HepG2 (cell line): ENCODE data around the gene UCK2. TPM values are rescaled to one million over a fixed set of nuclear protein-coding genes. Genes with fewer than 3 reads are reported as not detected.

Experiments
- FOXJ3 ChIP-seq: sonication (generic); formaldehyde crosslinking; IDR thresholded peaks from 2 replicates; pipeline ENCODE4 v1.4.0; 2020; ENCODE audit warnings: missing genetic modification reagents, mild to moderate bottlenecking, borderline replicate concordance
- KMT2A ChIP-seq: sonication (generic); formaldehyde crosslinking; IDR thresholded peaks from 2 replicates; pipeline ENCODE4 v1.4.0; 2020; ENCODE audit warnings: missing genetic modification reagents
- MBD4 ChIP-seq: IDR thresholded peaks from 2 replicates; pipeline ENCODE4 v1.6.1; 2012; ENCODE audit warnings: low read length, inconsistent platforms, borderline replicate concordance
- NFE2 ChIP-seq: sonication (generic); formaldehyde crosslinking; IDR thresholded peaks from 2 replicates; pipeline ENCODE4 v1.4.0; 2020; ENCODE audit warnings: missing genetic modification reagents
- SKI ChIP-seq: fragments of 450-650 bp; IDR thresholded peaks from one replicate; pipeline ENCODE4 v1.6.1; 2018; ENCODE audit warnings: mild to moderate bottlenecking; ENCODE audit not compliant: partially characterized antibody
- SOX13 ChIP-seq, 3 experiments: fragments of 450-650 bp in 1 of 3; sonication (generic) in 1 of 3; formaldehyde crosslinking in 1 of 3; IDR thresholded peaks in 2 of 3; conservative IDR thresholded peaks in 1 of 3; 2 replicates each; pipeline versions ENCODE4 v1.5.0 to v1.6.1; 2016 to 2020; ENCODE audit warnings: antibody characterized with exemption in 1 of 3, mild to moderate bottlenecking in 1 of 3, missing compliant biosample characterization in 1 of 3, missing genetic modification reagents in 1 of 3, moderate library complexity in 1 of 3
- SP4 ChIP-seq: sonication (generic); formaldehyde crosslinking; IDR thresholded peaks from 2 replicates; pipeline ENCODE4 v1.8.1; 2023; ENCODE audit warnings: mild to moderate bottlenecking, missing genetic modification reagents
- TAF15 ChIP-seq: fragments of 200-400 bp; formaldehyde crosslinking; IDR thresholded peaks from one replicate; pipeline ENCODE4 v1.6.1; 2018; ENCODE audit warnings: mild to moderate bottlenecking, low read depth, low read length; ENCODE audit not compliant: poor library complexity, severe bottlenecking
- ZNF180 ChIP-seq: sonication (generic); formaldehyde crosslinking; IDR thresholded peaks from 2 replicates; pipeline ENCODE4 v1.4.0; 2020; ENCODE audit warnings: low read depth, missing genetic modification reagents, borderline replicate concordance
- ZNF3 ChIP-seq: IDR thresholded peaks from 2 replicates; pipeline ENCODE4 v1.7.0; 2017; ENCODE audit warnings: inconsistent platforms
- ZNF546 ChIP-seq: sonication (generic); formaldehyde crosslinking; conservative IDR thresholded peaks from 2 replicates; pipeline ENCODE4 v1.8.1; 2023; ENCODE audit warnings: mild to moderate bottlenecking, missing genetic modification reagents
- ZNF570 ChIP-seq: sonication (generic); formaldehyde crosslinking; IDR thresholded peaks from 2 replicates; pipeline ENCODE4 v1.4.0; 2020; ENCODE audit warnings: mild to moderate bottlenecking, missing genetic modification reagents, borderline replicate concordance
- ZNF589 ChIP-seq: sonication (generic); formaldehyde crosslinking; conservative IDR thresholded peaks from 2 replicates; pipeline ENCODE4 v1.8.0; 2022; ENCODE audit warnings: mild to moderate bottlenecking, moderate library complexity, missing genetic modification reagents
- polyA plus RNA-seq, 8 experiments: library from polyadenylated mRNA; depleted of rRNA in 3 of 8; stranded (reverse) in 7 of 8; unstranded in 1 of 8; fragments of >200 nt; fragmentation: Illumina TruSeq in 4 of 8; extraction: Trizol in 4 of 8; gene quantifications; 2 replicates each; pipeline versions ENCODE4 v1.2.1 to v1.2.3, GENCODE V29; 2011 to 2016; ENCODE audit warnings: low read depth in 4 of 8, missing spikeins in 1 of 8, mixed read lengths in 1 of 8; ENCODE audit not compliant: insufficient read depth in 1 of 8
- total RNA-seq, 5 experiments: library from RNA; depleted of rRNA; stranded (reverse); fragments of >200 nt; fragmentation: Illumina TruSeq; extraction: Trizol; gene quantifications; 2 replicates each; pipeline ENCODE4 v1.2.3, GENCODE V29; 2016; ENCODE audit warnings: low read depth in 1 of 5
- TF ChIP-seq, protein P1 (sequence below): IDR thresholded peaks from 2 replicates; pipeline ENCODE4 v1.4.0; 2020; ENCODE audit warnings: mild to moderate bottlenecking, missing genetic modification reagents
- TF ChIP-seq, protein P2 (sequence below): sonication (generic); formaldehyde crosslinking; IDR thresholded peaks from 2 replicates; pipeline ENCODE4 v1.5.0; 2020; ENCODE audit warnings: missing genetic modification reagents
- TF ChIP-seq, protein P3 (sequence below): IDR thresholded peaks from 2 replicates; pipeline ENCODE4 v1.6.1; 2016; ENCODE audit warnings: mild to moderate bottlenecking
- TF ChIP-seq, protein P4 (sequence below): sonication (generic); formaldehyde crosslinking; IDR thresholded peaks from 2 replicates; pipeline ENCODE4 v1.9.0; 2021; ENCODE audit warnings: missing genetic modification reagents, mild to moderate bottlenecking, borderline replicate concordance
- TF ChIP-seq, protein P5 (sequence below): sonication (generic); formaldehyde crosslinking; IDR thresholded peaks from 2 replicates; pipeline ENCODE4 v1.9.0; 2022; ENCODE audit warnings: missing genetic modification reagents, mild to moderate bottlenecking, borderline replicate concordance

The UCK2 gene
- total and polyA plus RNA-seq, 2 of the 13 experiments (the other 11 are each of a cell fraction or from before 2014, with no cell fraction given): 64.3 to 78.0 TPM

DNA sequence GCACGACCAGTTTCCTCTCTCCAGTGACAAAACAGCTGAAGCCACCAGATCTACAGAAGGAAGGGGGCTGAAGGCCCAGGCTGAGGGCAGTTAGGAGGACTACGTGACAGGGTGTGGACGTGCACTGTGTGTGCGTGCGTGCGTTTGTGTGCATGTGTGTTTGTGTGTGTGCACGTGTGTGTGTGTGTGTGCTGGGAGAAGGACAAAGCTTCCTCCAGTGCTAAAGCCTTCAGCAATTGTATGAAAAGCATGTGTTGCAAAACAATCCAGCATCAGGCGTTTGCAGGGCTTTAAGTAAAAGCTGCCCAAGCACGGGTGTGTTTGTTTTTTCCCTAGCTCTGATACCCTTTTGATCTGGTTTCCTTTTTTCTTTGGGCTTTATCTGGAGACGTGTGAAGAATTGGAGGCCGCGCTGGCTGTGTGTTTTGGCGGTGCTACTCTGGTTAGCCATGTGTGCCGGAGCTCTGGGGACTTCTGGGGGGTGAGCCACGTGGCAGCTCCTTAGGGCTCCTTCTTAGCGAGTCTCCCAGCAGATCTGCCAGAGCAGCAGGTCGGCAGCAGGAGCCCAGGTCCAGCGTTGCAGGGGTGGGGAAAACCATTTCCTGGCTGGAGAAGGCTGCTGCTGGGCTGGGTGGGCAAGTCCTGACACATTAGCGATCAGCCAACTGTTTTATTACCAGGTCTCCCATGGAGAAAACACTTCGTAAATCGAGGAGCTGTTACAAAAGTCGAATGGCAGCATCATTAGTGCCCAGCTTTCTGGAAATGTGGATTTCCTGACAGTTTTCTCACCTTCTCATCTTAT is 73.4 kb downstream of the UCK2 start (continued):
- TF ChIP-seq FOXJ3: peak; percentile 66; the same call in 1 of the 2 replicates
- TF ChIP-seq, protein P1, sequence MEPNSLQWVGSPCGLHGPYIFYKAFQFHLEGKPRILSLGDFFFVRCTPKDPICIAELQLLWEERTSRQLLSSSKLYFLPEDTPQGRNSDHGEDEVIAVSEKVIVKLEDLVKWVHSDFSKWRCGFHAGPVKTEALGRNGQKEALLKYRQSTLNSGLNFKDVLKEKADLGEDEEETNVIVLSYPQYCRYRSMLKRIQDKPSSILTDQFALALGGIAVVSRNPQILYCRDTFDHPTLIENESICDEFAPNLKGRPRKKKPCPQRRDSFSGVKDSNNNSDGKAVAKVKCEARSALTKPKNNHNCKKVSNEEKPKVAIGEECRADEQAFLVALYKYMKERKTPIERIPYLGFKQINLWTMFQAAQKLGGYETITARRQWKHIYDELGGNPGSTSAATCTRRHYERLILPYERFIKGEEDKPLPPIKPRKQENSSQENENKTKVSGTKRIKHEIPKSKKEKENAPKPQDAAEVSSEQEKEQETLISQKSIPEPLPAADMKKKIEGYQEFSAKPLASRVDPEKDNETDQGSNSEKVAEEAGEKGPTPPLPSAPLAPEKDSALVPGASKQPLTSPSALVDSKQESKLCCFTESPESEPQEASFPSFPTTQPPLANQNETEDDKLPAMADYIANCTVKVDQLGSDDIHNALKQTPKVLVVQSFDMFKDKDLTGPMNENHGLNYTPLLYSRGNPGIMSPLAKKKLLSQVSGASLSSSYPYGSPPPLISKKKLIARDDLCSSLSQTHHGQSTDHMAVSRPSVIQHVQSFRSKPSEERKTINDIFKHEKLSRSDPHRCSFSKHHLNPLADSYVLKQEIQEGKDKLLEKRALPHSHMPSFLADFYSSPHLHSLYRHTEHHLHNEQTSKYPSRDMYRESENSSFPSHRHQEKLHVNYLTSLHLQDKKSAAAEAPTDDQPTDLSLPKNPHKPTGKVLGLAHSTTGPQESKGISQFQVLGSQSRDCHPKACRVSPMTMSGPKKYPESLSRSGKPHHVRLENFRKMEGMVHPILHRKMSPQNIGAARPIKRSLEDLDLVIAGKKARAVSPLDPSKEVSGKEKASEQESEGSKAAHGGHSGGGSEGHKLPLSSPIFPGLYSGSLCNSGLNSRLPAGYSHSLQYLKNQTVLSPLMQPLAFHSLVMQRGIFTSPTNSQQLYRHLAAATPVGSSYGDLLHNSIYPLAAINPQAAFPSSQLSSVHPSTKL (CRISPR knock-in tag): peak; percentile 30; the same call in 1 of the 2 replicates
- TF ChIP-seq, protein P2, sequence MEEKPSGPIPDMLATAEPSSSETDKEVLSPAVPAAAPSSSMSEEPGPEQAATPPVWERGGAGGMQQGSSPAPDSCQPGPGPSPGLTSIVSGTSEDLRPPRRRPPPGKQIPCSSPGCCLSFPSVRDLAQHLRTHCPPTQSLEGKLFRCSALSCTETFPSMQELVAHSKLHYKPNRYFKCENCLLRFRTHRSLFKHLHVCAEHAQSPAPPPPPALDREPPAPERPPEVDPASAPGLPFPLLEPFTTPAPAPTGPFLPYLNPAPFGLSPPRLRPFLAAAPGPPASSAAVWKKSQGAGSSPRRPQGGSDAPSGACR (CRISPR knock-in tag): no peak
- TF ChIP-seq MBD4: no peak
- no peak for TF ChIP-seq ZNF180 (CRISPR knock-in tag)
- TF ChIP-seq, protein P3, sequence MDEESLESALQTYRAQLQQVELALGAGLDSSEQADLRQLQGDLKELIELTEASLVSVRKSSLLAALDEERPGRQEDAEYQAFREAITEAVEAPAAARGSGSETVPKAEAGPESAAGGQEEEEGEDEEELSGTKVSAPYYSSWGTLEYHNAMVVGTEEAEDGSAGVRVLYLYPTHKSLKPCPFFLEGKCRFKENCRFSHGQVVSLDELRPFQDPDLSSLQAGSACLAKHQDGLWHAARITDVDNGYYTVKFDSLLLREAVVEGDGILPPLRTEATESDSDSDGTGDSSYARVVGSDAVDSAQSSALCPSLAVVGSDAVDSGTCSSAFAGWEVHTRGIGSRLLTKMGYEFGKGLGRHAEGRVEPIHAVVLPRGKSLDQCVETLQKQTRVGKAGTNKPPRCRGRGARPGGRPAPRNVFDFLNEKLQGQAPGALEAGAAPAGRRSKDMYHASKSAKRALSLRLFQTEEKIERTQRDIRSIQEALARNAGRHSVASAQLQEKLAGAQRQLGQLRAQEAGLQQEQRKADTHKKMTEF (CRISPR knock-in tag): no peak
- TF ChIP-seq ZNF546 (CRISPR knock-in tag): no peak
- no peak for TF ChIP-seq SP4 (CRISPR knock-in tag)
- TF ChIP-seq, protein P4, sequence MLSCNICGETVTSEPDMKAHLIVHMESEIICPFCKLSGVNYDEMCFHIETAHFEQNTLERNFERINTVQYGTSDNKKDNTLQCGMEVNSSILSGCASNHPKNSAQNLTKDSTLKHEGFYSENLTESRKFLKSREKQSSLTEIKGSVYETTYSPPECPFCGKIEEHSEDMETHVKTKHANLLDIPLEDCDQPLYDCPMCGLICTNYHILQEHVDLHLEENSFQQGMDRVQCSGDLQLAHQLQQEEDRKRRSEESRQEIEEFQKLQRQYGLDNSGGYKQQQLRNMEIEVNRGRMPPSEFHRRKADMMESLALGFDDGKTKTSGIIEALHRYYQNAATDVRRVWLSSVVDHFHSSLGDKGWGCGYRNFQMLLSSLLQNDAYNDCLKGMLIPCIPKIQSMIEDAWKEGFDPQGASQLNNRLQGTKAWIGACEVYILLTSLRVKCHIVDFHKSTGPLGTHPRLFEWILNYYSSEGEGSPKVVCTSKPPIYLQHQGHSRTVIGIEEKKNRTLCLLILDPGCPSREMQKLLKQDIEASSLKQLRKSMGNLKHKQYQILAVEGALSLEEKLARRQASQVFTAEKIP (CRISPR knock-in tag): no peak
- TF ChIP-seq ZNF570 (CRISPR knock-in tag): no peak
- no peak for TF ChIP-seq SKI
- no peak for TF ChIP-seq ZNF3
- no peak for TF ChIP-seq NFE2
- TF ChIP-seq SOX13 (IDR thresholded peaks at IDR 0.05): 0 out of 2 replicates have a peak, but pooled peaks have one; percentile 17
- peak in 1 of 2 experiments; percentile 85; a peak in 2 of 4 replicates for TF ChIP-seq SOX13 (CRISPR knock-in tag; conservative IDR thresholded peaks at IDR 0.05 in 1 of 2, IDR thresholded peaks at IDR 0.05 in 1 of 2)
- no peak for TF ChIP-seq KMT2A (CRISPR knock-in tag)
- TF ChIP-seq, protein P5, sequence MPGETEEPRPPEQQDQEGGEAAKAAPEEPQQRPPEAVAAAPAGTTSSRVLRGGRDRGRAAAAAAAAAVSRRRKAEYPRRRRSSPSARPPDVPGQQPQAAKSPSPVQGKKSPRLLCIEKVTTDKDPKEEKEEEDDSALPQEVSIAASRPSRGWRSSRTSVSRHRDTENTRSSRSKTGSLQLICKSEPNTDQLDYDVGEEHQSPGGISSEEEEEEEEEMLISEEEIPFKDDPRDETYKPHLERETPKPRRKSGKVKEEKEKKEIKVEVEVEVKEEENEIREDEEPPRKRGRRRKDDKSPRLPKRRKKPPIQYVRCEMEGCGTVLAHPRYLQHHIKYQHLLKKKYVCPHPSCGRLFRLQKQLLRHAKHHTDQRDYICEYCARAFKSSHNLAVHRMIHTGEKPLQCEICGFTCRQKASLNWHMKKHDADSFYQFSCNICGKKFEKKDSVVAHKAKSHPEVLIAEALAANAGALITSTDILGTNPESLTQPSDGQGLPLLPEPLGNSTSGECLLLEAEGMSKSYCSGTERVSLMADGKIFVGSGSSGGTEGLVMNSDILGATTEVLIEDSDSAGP: peak; percentile 22; the same call in 1 of the 2 replicates
- TF ChIP-seq ZNF589: no peak
- TF ChIP-seq TAF15: no peak
